ENCODE data around the gene TCEA3. TPM values are rescaled to one million over a fixed set of nuclear protein-coding genes. Genes with fewer than 3 reads are reported as not detected.

Gene TCEA3
- polyA plus RNA-seq, 3 donors, result 0.26 to 0.52 TPM; not detected in 1

- Histone ChIP-seq H3K36me3 (replicated peaks in 1 of 2; ENCODE audit: control insufficient read depth in 1 of 2, insufficient read depth in 2 of 2, low read length in 2 of 2) (no peaks in the 10 kb centered on the region), H3K9me3 (replicated peaks in 1 of 2; ENCODE audit: control insufficient read depth in 1 of 2, insufficient read depth in 1 of 2, low read length in 2 of 2) (no peaks in the 10 kb centered on the region), H3K9ac (ENCODE audit: insufficient read depth, low read length, poor library complexity, severe bottlenecking) (no peak overlapping the region), H3K27ac (ENCODE audit: low read depth in 1 of 2, low read length in 2 of 2) (no peak overlapping the region), H3K79me2 (ENCODE audit: insufficient read depth, low read length) (no peaks in the 10 kb centered on the region), H3K4me1 (ENCODE audit: control insufficient read depth in 1 of 2, insufficient read depth in 2 of 2, low read length in 2 of 2) (peaks cover 0 to under 1% of the 10 kb centered on the region in 2 donors), H4K20me1 (ENCODE audit: insufficient read depth, low read length) (no peaks in the 10 kb centered on the region), H3K4me3 (replicated peaks in 1 of 3; ENCODE audit: low read depth in 2 of 3, low read length in 3 of 3) (no peak overlapping the region), H2AFZ (ENCODE audit: insufficient read depth, low read depth, low read length, poor library complexity, severe bottlenecking) (no peak overlapping the region), H3K27me3 (ENCODE audit: control insufficient read depth in 2 of 2, insufficient read depth in 2 of 2, low read length in 2 of 2) (no peaks in the 10 kb centered on the region), H3K4me2 (replicated peaks; ENCODE audit: extremely low read depth, low read length, poor library complexity, severe bottlenecking) (no peak overlapping the region)
- H3K4me3 Mint-ChIP-seq, result no peak overlapping the region
- no peak for DNase-seq
- H3K27me3 Mint-ChIP-seq (ENCODE audit: low read depth in 3 of 3), result peaks cover 0 to 9% (median 2%) of the 10 kb centered on the region in 3 donors
- H3K4me1 Mint-ChIP-seq, result peaks cover 2% of the 10 kb centered on the region
- WGBS (ENCODE audit: insufficient coverage), result 89% methylated on average over 4 of the region's 8 CpGs
- no peaks in the 10 kb centered on the region for H3K36me3 Mint-ChIP-seq
- no peaks in the 10 kb centered on the region for H3K9me3 Mint-ChIP-seq
- intact Hi-C loops (cut with micrococcal nuclease), result no loop called here
- no peak overlapping the region for H3K27ac Mint-ChIP-seq
- TF ChIP-seq, protein P1, sequence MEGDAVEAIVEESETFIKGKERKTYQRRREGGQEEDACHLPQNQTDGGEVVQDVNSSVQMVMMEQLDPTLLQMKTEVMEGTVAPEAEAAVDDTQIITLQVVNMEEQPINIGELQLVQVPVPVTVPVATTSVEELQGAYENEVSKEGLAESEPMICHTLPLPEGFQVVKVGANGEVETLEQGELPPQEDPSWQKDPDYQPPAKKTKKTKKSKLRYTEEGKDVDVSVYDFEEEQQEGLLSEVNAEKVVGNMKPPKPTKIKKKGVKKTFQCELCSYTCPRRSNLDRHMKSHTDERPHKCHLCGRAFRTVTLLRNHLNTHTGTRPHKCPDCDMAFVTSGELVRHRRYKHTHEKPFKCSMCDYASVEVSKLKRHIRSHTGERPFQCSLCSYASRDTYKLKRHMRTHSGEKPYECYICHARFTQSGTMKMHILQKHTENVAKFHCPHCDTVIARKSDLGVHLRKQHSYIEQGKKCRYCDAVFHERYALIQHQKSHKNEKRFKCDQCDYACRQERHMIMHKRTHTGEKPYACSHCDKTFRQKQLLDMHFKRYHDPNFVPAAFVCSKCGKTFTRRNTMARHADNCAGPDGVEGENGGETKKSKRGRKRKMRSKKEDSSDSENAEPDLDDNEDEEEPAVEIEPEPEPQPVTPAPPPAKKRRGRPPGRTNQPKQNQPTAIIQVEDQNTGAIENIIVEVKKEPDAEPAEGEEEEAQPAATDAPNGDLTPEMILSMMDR (IDR thresholded peaks at IDR 0.05), result no peak
These were observed 29.3 kb downstream of the TCEA3 start for GRCh38 chr1:23395154-23395724.

DNA sequence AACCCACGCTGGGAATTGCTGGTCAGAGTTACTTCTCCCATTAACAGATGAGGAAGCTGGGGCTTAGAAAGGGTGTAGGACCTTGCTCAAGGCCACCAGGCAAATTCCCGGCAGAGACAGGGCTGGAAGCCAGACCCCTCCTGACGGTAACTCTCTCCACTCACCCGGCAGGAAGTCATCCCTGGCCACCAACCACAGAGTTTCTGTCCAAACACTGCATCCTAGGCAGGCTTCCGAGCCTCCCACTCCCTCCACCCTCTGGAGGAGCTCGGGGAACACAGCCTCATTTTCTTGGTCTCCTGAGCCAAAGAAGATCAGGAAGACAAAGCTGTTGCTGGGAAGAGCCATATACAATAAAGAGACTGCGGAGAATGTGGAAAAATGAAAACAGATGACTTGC is 29.9 kb downstream of the TCEA3 start:
- Histone ChIP-seq H3K9ac (ENCODE audit: insufficient read depth, low read length, poor library complexity, severe bottlenecking) (no peak overlapping the region), H3K79me2 (ENCODE audit: insufficient read depth, low read length) (no peaks in the 10 kb centered on the region), H3K27me3 (ENCODE audit: control insufficient read depth in 2 of 2, insufficient read depth in 2 of 2, low read length in 2 of 2) (no peaks in the 10 kb centered on the region), H3K4me1 (ENCODE audit: control insufficient read depth in 1 of 2, insufficient read depth in 2 of 2, low read length in 2 of 2) (no peaks in the 10 kb centered on the region), H3K4me2 (replicated peaks; ENCODE audit: extremely low read depth, low read length, poor library complexity, severe bottlenecking) (no peak overlapping the region), H3K36me3 (replicated peaks in 1 of 2; ENCODE audit: control insufficient read depth in 1 of 2, insufficient read depth in 2 of 2, low read length in 2 of 2) (no peaks in the 10 kb centered on the region), H3K4me3 (replicated peaks in 1 of 3; ENCODE audit: low read depth in 2 of 3, low read length in 3 of 3) (no peak overlapping the region), H3K9me3 (replicated peaks in 1 of 2; ENCODE audit: control insufficient read depth in 1 of 2, insufficient read depth in 1 of 2, low read length in 2 of 2) (no peaks in the 10 kb centered on the region), H3K27ac (ENCODE audit: low read depth in 1 of 2, low read length in 2 of 2) (no peak overlapping the region), H2AFZ (ENCODE audit: insufficient read depth, low read depth, low read length, poor library complexity, severe bottlenecking) (no peak overlapping the region), H4K20me1 (ENCODE audit: insufficient read depth, low read length) (no peaks in the 10 kb centered on the region)
- H3K27me3 Mint-ChIP-seq (ENCODE audit: low read depth in 3 of 3), result peaks cover 0 to 9% (median 3%) of the 10 kb centered on the region in 3 donors
- no peaks in the 10 kb centered on the region for H3K36me3 Mint-ChIP-seq
- H3K9me3 Mint-ChIP-seq, result no peaks in the 10 kb centered on the region
- no peak overlapping the region for H3K4me3 Mint-ChIP-seq
- TF ChIP-seq, protein P1 (IDR thresholded peaks at IDR 0.05), result no peak
- H3K4me1 Mint-ChIP-seq, result peaks cover 3% of the 10 kb centered on the region
- intact Hi-C loops (cut with micrococcal nuclease), result no loop called here
- WGBS (ENCODE audit: insufficient coverage), result 37% methylated on average over 3 of the region's 7 CpGs
- peak overlapping the region in 1 of 7 donors; percentile 12 for H3K27ac Mint-ChIP-seq
- DNase-seq, result no peak

All from CD14-positive monocyte (primary cell).